ENCODE data around the gene MYO1A. TPM values are rescaled to one million over a fixed set of nuclear protein-coding genes. Genes with fewer than 3 reads are reported as not detected.

Gene MYO1A
- polyA plus RNA-seq, 1 donor from 2014 or later: not detected

GRCh38 chr12:56990648-56991318 lies 59.1 kb downstream of the MYO1A start:
- no peak overlapping the region for H2AFZ ChIP-seq (ENCODE audit: low read depth, low read length)
- no peak for TF ChIP-seq TAF1 (IDR thresholded peaks at IDR 0.05; ENCODE audit: low read depth)
- TF ChIP-seq RAD21 (conservative IDR thresholded peaks at IDR 0.05): no peak
- TF ChIP-seq MXI1 (conservative IDR thresholded peaks at IDR 0.05; ENCODE audit: poor library complexity, severe bottlenecking): no peak
- no peak for TF ChIP-seq EP300 (conservative IDR thresholded peaks at IDR 0.05; ENCODE audit: poor library complexity, severe bottlenecking)
- TF ChIP-seq SMC3 (conservative IDR thresholded peaks at IDR 0.05; ENCODE audit: poor library complexity): no peak
- no peak for TF ChIP-seq REST (IDR thresholded peaks at IDR 0.05; ENCODE audit: borderline replicate concordance)
- no peak for TF ChIP-seq CTCF (IDR thresholded peaks at IDR 0.05; ENCODE audit: poor library complexity, severe bottlenecking)
- TF ChIP-seq EZH2 (IDR thresholded peaks at IDR 0.05; ENCODE audit: borderline replicate concordance, insufficient read depth, low read length, poor library complexity, severe bottlenecking): no peak
- no peak for TF ChIP-seq POLR2AphosphoS5 (IDR thresholded peaks at IDR 0.05)
- no peak overlapping the region for H3K27ac ChIP-seq (ENCODE audit: low read length)
- no peaks in the 10 kb centered on the region for H3K9me2 ChIP-seq (ENCODE audit: insufficient read depth, low read length)
- H3K4me2 ChIP-seq (ENCODE audit: low read length): no peak overlapping the region
- no peak overlapping the region for H3K9ac ChIP-seq (ENCODE audit: low read length)
- H3K36me3 ChIP-seq (ENCODE audit: insufficient read depth, low read length): no peaks in the 10 kb centered on the region
- no peaks in the 10 kb centered on the region for H3K27me3 ChIP-seq (ENCODE audit: insufficient read depth, low read depth, low read length)
- no peak overlapping the region for H3K4me3 ChIP-seq (ENCODE audit: low read length)
- no peaks in the 10 kb centered on the region for H3F3A ChIP-seq (ENCODE audit: insufficient read depth, low read length, poor library complexity, severe bottlenecking)
- no peaks in the 10 kb centered on the region for H3K9me3 ChIP-seq (ENCODE audit: low read length)
- H3K79me2 ChIP-seq (replicated peaks; ENCODE audit: insufficient read depth, low read length): no peaks in the 10 kb centered on the region
- H4K20me1 ChIP-seq (ENCODE audit: insufficient read depth): no peaks in the 10 kb centered on the region

- H3K9me2 ChIP-seq (ENCODE audit: insufficient read depth, low read length): no peaks in the 10 kb centered on the region
- no peak overlapping the region for H3K4me3 ChIP-seq (ENCODE audit: low read length)
- no peak overlapping the region for H3K9ac ChIP-seq (ENCODE audit: low read length)
- no peaks in the 10 kb centered on the region for H3K27me3 ChIP-seq (ENCODE audit: insufficient read depth, low read depth, low read length)
- H4K20me1 ChIP-seq (ENCODE audit: insufficient read depth): no peaks in the 10 kb centered on the region
- H3K27ac ChIP-seq (ENCODE audit: low read length): no peak overlapping the region
- no peaks in the 10 kb centered on the region for H3F3A ChIP-seq (ENCODE audit: insufficient read depth, low read length, poor library complexity, severe bottlenecking)
- no peaks in the 10 kb centered on the region for H3K9me3 ChIP-seq (ENCODE audit: low read length)
- H3K4me2 ChIP-seq (ENCODE audit: low read length): no peak overlapping the region
- TF ChIP-seq REST (IDR thresholded peaks at IDR 0.05; ENCODE audit: borderline replicate concordance) (no peak), RAD21 (conservative IDR thresholded peaks at IDR 0.05) (no peak), POLR2AphosphoS5 (IDR thresholded peaks at IDR 0.05) (no peak), MXI1 (conservative IDR thresholded peaks at IDR 0.05; ENCODE audit: poor library complexity, severe bottlenecking) (no peak), CTCF (IDR thresholded peaks at IDR 0.05; ENCODE audit: poor library complexity, severe bottlenecking) (no peak), SMC3 (conservative IDR thresholded peaks at IDR 0.05; ENCODE audit: poor library complexity) (no peak), EP300 (conservative IDR thresholded peaks at IDR 0.05; ENCODE audit: poor library complexity, severe bottlenecking) (no peak), TAF1 (IDR thresholded peaks at IDR 0.05; ENCODE audit: low read depth) (no peak), EZH2 (IDR thresholded peaks at IDR 0.05; ENCODE audit: borderline replicate concordance, insufficient read depth, low read length, poor library complexity, severe bottlenecking) (no peak)
- no peak overlapping the region for H2AFZ ChIP-seq (ENCODE audit: low read depth, low read length)
- H3K36me3 ChIP-seq (ENCODE audit: insufficient read depth, low read length): no peaks in the 10 kb centered on the region
- no peaks in the 10 kb centered on the region for H3K79me2 ChIP-seq (replicated peaks; ENCODE audit: insufficient read depth, low read length)
Measured at GRCh38 chr12:56989861-56990610, 59.9 kb downstream of the MYO1A start.
